Activated B cell treated with CpG ODN at 0.5 μM for 24 hours (primary cell): ENCODE measurements around the gene HKDC1. TPM values are rescaled to one million over a fixed set of nuclear protein-coding genes. Genes with fewer than 3 reads are reported as not detected.

Experiments
- ATAC-seq: fragments of 200-7000 bp; cut with Tn5 transposase; one replicate; pipeline ENCODE4 v1.10.0; 2021; ENCODE audit warnings: low read depth, mild to moderate bottlenecking, moderate library complexity
- CTCF ChIA-PET: fragments of 350-600 bp; sonication (Branson Sonifier 250); formaldehyde crosslinking; loops from one replicate; lab custom pipeline; 2021; ENCODE audit warnings: antibody characterized with exemption; lab: Charles Lee
- POLR2A ChIA-PET: fragments of 350-600 bp; sonication (Branson Sonifier 250); formaldehyde crosslinking; loops from one replicate; lab custom pipeline; 2021; ENCODE audit warnings: antibody characterized with exemption; lab: Charles Lee
- DNase-seq: peaks from one replicate; pipeline ENCODE4 v3.0.0; 2022
- H3K27ac Mint-ChIP-seq: one replicate; pipeline ENCODE4 v1.8.0; 2020; ENCODE audit warnings: mixed read lengths
- H3K27me3 Mint-ChIP-seq: one replicate; pipeline ENCODE4 v1.8.0; 2021; ENCODE audit warnings: mixed read lengths
- H3K36me3 Mint-ChIP-seq: one replicate; pipeline ENCODE4 v1.8.0; 2021; ENCODE audit warnings: low read depth, mixed read lengths
- H3K4me1 Mint-ChIP-seq: one replicate; pipeline ENCODE4 v1.8.0; 2021; ENCODE audit warnings: mixed read lengths
- H3K4me3 Mint-ChIP-seq: one replicate; pipeline ENCODE4 v1.8.0; 2020; ENCODE audit warnings: mild to moderate bottlenecking, mixed read lengths
- H3K9me3 Mint-ChIP-seq: one replicate; pipeline ENCODE4 v1.8.0; 2020; ENCODE audit warnings: mixed read lengths
- CTCF ChIP-seq: fragments of 200-600 bp; IDR thresholded peaks from one replicate; pipeline ENCODE4 v1.8.0; 2022; ENCODE audit warnings: antibody characterized with exemption, mild to moderate bottlenecking
- intact Hi-C: fragments of 100-400 bp; cut with micrococcal nuclease; formaldehyde crosslinking; loops from one replicate; pipeline ENCODE4 v1.15.1; 2024
- total RNA-seq: library from RNA; stranded (reverse); gene quantifications from 2 replicates; pipeline ENCODE4 v1.2.3, GENCODE V29; 2022

HKDC1 gene
- total RNA-seq, 1 donor from 2014 or later: not detected

- ATAC-seq: no peak
- intact Hi-C loops: loop anchor here (10.0 kb wide), 1 partner anchor 202 kb away; the partner anchor contains the start of gene KIFBP
- TF ChIP-seq CTCF: no peak
- H3K4me1 Mint-ChIP-seq: peaks cover 16% of the 10 kb centered on the region
- ChIA-PET POLR2A (no interaction called here), CTCF (no interaction called here)
- peaks cover 79% of the 10 kb centered on the region for H3K36me3 Mint-ChIP-seq
- no peaks in the 10 kb centered on the region for H3K9me3 Mint-ChIP-seq
- H3K27ac Mint-ChIP-seq: no peak overlapping the region
- no peak overlapping the region for H3K4me3 Mint-ChIP-seq
- H3K27me3 Mint-ChIP-seq: no peaks in the 10 kb centered on the region
- DNase-seq: no peak
Measured at GRCh38 chr10:69186524-69186923, 33.6 kb upstream of the HKDC1 start.

DNA sequence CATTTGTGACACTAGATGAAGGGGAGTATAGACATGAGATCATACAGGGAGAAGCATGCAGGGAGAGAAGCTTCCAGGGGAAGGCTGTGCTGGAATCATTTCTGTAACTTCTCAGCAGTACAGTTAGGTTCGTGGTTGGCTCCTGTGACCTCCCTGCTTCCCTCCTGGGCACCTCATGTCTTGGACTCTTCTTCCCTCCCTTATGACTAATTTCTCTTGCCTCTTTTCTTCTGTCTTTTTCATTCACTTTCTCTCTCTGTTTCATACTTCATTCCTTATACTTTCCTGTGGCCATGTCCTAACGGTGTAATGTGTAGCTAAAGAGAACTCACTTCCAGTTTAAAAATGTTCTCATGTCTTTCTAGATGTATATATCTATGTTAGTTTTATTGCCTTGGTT, 19.1 kb upstream of the HKDC1 start:
- Mint-ChIP-seq H3K9me3 (no peaks in the 10 kb centered on the region), H3K27me3 (no peaks in the 10 kb centered on the region), H3K27ac (no peak overlapping the region), H3K4me3 (no peak overlapping the region), H3K4me1 (peaks cover 26% of the 10 kb centered on the region), H3K36me3 (peaks cover 64% of the 10 kb centered on the region)
- ChIA-PET POLR2A (no interaction called here), CTCF (no interaction called here)
- no peak for TF ChIP-seq CTCF
- DNase-seq: no peak
- intact Hi-C loops: no loop called here
- no peak for ATAC-seq

DNA sequence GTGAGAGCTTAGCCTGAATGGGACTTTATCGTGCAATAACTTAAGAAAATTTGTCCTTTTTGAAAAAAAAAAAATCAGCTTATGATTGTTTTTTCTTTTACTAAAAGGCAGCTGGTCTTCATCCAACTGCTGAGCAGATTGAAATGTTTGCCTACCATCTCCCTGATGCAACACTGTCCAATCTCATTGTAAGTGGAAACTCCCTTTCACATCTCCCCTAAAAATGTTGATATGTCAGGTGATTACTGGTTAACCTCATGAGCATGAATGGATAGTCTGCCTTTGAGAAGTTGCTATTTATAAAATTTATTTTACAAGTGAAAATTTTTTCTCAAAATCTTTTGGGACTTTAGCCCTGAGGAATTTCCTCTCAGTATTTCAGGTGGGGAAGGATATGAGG, 17.8 kb upstream of the HKDC1 start:
- POLR2A ChIA-PET: interaction anchor here (0.8 to 1.1 kb wide), 2 partner anchors 27 to 83 kb away, joined by 3 read pairs; no protein-coding TSS in a partner anchor
- Mint-ChIP-seq H3K9me3 (no peaks in the 10 kb centered on the region), H3K4me1 (peaks cover 26% of the 10 kb centered on the region), H3K36me3 (peaks cover 68% of the 10 kb centered on the region), H3K27ac (peak overlapping the region; percentile 53), H3K4me3 (peak overlapping the region; percentile 15), H3K27me3 (no peaks in the 10 kb centered on the region)
- CTCF ChIA-PET: no interaction called here
- no peak for TF ChIP-seq CTCF
- intact Hi-C loops: no loop called here
- peak; percentile 49 for ATAC-seq
- no peak for DNase-seq

GRCh38 chr10:69208761-69209160, 11.4 kb upstream of the HKDC1 start:
- no peak for TF ChIP-seq CTCF
- no peaks in the 10 kb centered on the region for H3K9me3 Mint-ChIP-seq
- POLR2A ChIA-PET: no interaction called here

DNA sequence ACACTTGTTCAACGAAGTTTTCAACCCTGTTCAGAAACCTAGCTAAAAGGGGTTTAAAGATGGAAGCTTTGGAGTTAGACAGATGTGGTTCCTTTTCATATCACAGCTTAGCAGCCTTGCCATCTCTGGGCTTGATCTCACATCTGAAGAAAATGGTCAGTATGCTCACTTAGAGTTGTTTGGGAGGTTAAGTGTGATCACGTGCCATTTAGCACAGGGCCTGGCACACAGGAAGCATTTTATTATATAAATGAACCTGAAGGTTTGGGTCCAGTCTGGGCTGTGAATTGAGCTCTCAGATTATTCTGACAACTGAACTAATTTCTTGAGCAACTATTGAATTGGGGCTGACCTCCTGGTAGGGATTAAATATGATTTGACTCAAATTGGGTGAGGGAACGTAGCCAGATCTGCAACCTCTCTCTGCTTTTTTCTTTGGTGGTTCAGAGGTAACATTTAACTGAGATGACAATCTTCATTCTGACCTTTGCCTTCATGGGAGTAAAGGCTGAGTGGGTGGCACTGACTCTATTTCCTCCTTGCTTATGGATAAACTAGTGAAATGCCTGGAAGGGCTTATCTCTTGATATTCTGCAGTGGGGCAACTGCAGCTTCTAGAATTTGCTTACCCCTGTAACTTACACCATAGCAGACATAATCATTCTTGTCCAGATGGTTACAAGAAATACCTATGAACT, 10.2 kb upstream of the HKDC1 start:
- intact Hi-C loops: no loop called here
- POLR2A ChIA-PET: no interaction called here

More at GRCh38 chr10:69208761-69209160, 11.4 kb upstream of the HKDC1 start:
- Mint-ChIP-seq H3K27ac (no peak overlapping the region), H3K4me1 (peaks cover 10% of the 10 kb centered on the region), H3K27me3 (no peaks in the 10 kb centered on the region), H3K4me3 (no peak overlapping the region), H3K36me3 (peaks cover 51% of the 10 kb centered on the region)
- DNase-seq: no peak
- ATAC-seq: no peak
- CTCF ChIA-PET: no interaction called here
- intact Hi-C loops: no loop called here

More for the DNA sequence above, 10.2 kb upstream of the HKDC1 start:
- Mint-ChIP-seq H3K27me3 (no peaks in the 10 kb centered on the region), H3K36me3 (peaks cover 45% of the 10 kb centered on the region), H3K4me1 (peaks cover 2% of the 10 kb centered on the region), H3K27ac (no peak overlapping the region), H3K4me3 (no peak overlapping the region), H3K9me3 (no peaks in the 10 kb centered on the region)
- no peak for DNase-seq
- CTCF ChIA-PET: interaction anchor here (0.5 kb wide), 1 partner anchor 27 kb away, joined by 3 read pairs; no protein-coding TSS in a partner anchor
- TF ChIP-seq CTCF: no peak
- no peak for ATAC-seq
